ENCODE data around the gene NRG2.

Gene NRG2

DNA sequence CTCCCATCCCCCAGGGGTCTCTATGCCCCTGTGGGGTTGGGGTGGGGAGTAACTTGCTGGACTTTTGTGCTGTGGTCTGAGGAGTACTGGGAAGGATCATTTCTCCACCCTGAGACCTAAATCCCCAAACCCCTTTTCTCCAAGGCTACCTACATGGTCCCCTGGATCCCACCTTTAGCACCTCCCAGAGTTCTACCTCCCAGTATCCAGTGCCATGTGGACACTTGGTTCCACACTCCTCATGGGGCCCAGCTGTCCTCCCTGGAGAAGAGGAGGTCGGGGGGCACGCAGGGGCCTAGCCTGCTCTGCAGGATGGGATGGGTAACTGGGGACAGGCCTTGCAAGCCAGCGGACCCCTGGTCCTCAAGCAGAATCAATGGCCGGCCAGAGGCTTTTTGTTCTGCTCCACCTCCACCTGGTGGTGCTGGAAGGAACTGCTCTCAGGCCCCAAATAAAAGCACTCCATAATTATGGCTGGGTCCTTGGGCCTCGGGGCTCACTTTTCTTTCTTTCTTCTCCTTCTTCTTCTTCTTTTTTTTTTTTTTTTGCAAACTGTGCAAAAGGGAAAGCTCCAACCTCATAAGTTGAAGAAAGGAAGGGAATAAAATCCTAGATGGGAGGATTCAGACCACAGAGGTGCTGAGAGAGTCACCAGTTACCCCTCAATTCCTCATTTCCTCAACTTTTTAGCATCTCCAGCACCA, 179.1 kb downstream of the NRG2 start:
- Histone ChIP-seq H3K4me2 (no peak overlapping the region), H3K27me3 (no peaks in the 10 kb centered on the region), H3K9me3 (replicated peaks in 1 of 11) (no peaks in the 10 kb centered on the region), H3K27ac (no peak overlapping the region), H4K20me1 (no peaks in the 10 kb centered on the region; a peak in 2 of 22 replicates), H3K4me1 (peaks cover 0 to 30% (median 5%) of the 10 kb centered on the region in 10 experiments; a peak in 18 of 20 replicates), H3K4me3 (no peak overlapping the region), H3K36me3 (no peaks in the 10 kb centered on the region), H3K9ac (no peak overlapping the region)
- TF ChIP-seq Cebpa-rat (IDR thresholded peaks at IDR 0.05), result no peak

DNA sequence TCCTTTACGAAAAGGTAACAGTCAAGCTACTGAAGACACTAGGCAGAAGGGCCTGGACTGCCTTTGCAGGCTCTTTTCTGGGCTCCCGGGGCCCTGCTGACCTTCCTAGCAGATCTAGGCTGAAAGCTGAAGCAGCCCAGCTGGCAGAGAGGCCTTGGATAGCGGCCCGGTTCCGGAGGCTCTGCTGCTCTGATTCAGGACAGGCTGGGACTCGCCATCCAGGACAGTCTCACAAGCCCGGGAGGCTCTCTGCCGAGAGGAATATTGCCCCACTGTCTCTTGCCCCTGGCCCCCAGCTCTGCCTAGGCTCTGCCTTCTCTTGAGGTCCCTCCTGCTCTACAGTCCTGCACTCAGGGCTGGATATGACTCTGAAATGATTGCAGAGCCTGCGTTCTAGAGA, 179.7 kb downstream of the NRG2 start:
- TF ChIP-seq Cebpa-rat (IDR thresholded peaks at IDR 0.05), result no peak
- H3K27me3 ChIP-seq, result no peaks in the 10 kb centered on the region
- no peak overlapping the region for H3K4me3 ChIP-seq
- no peaks in the 10 kb centered on the region; a peak in 2 of 22 replicates for H4K20me1 ChIP-seq
- no peak overlapping the region for H3K9ac ChIP-seq
- H3K4me2 ChIP-seq, result peak overlapping the region in 1 of 11 experiments; percentile 42; a peak in 1 of 22 replicates
- H3K36me3 ChIP-seq, result no peaks in the 10 kb centered on the region
- H3K27ac ChIP-seq, result no peak overlapping the region
- H3K9me3 ChIP-seq (replicated peaks in 1 of 11), result no peaks in the 10 kb centered on the region
- H3K4me1 ChIP-seq, result peaks cover 0 to 26% (median under 1%) of the 10 kb centered on the region in 10 experiments; a peak in 7 of 20 replicates

- Histone ChIP-seq H3K27me3 (no peaks in the 10 kb centered on the region), H3K9me3 (replicated peaks in 1 of 11) (no peaks in the 10 kb centered on the region), H3K4me1 (peaks cover 0 to 26% (median 0%) of the 10 kb centered on the region in 10 experiments; a peak in 6 of 20 replicates), H3K4me3 (no peak overlapping the region), H3K27ac (no peak overlapping the region), H3K4me2 (peak overlapping the region in 3 of 11 experiments; percentile 4 to 54 (median 42); a peak in 5 of 22 replicates), H3K36me3 (no peaks in the 10 kb centered on the region), H3K9ac (no peak overlapping the region), H4K20me1 (no peaks in the 10 kb centered on the region; a peak in 2 of 22 replicates)
- TF ChIP-seq Cebpa-rat (IDR thresholded peaks at IDR 0.05), result no peak
Measured at GRCh38 chr5:139862803-139863202, 180.3 kb downstream of the NRG2 start.

- H3K4me2 ChIP-seq, result peak overlapping the region in 4 of 11 experiments; percentile 4 to 54 (median 29); a peak in 5 of 22 replicates
- H4K20me1 ChIP-seq, result no peaks in the 10 kb centered on the region; a peak in 2 of 22 replicates
- H3K4me1 ChIP-seq, result peaks cover 0 to 26% (median 0%) of the 10 kb centered on the region in 10 experiments; a peak in 6 of 20 replicates
- H3K27me3 ChIP-seq, result no peaks in the 10 kb centered on the region
- no peak overlapping the region for H3K9ac ChIP-seq
- peak overlapping the region in 1 of 11 experiments; percentile 44; a peak in 1 of 22 replicates for H3K27ac ChIP-seq
- TF ChIP-seq Cebpa-rat (IDR thresholded peaks at IDR 0.05), result no peak
- H3K36me3 ChIP-seq, result no peaks in the 10 kb centered on the region
- no peaks in the 10 kb centered on the region for H3K9me3 ChIP-seq (replicated peaks in 1 of 11)
- H3K4me3 ChIP-seq, result no peak overlapping the region
Measured at GRCh38 chr5:139862313-139862712, 180.8 kb downstream of the NRG2 start.

- H3K4me1 ChIP-seq, result peaks cover 0 to 26% (median 1%) of the 10 kb centered on the region in 10 experiments; a peak in 7 of 20 replicates
- H3K27me3 ChIP-seq, result no peaks in the 10 kb centered on the region
Measured at GRCh38 chr5:139861889-139862207, 181.3 kb downstream of the NRG2 start.

DNA sequence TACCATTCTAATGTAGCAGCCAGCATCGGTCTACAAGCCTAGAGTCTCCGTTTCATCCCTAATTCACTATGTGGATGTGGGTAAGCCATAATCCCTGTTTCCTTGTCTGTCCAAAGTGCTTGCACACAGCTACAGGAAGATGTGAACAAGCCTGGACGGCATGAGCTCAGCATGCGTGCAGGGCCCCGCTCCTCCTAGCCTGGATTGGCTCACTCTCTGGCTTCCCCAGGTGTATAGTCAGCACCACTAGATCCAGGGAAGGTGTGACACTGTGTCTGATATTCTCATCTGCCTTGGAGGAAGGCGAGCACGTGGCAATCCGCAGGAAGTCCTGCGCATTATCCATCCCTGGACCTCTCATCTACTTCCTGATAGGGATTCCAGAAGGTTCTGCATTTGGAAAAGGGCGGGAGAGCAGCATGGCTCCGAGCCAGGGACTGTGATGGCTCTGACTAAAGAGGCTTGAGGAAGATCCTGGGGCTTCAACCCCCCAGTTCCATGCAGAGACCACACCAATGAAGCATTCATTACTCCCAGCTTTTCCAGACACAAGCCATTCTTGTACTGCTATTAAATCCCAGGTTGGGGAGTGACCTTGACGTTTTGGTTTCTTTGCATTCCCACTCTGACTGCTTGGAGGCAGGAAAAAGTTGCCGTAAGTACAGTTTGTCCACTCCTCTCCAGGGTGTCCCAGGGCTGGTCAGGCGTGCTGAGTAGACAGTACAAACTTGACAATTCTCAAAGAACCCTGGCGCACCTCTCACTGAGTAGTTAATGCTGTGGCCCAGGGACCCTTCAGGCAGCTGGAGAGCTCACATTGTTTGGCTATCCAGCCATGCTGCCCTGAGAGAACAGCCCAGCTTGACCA, 181.8 kb downstream of the NRG2 start:
- Histone ChIP-seq H3K27me3 (no peaks in the 10 kb centered on the region), H4K20me1 (no peaks in the 10 kb centered on the region; a peak in 2 of 22 replicates), H3K4me1 (peaks cover 0 to 26% (median 2%) of the 10 kb centered on the region in 10 experiments; a peak in 7 of 20 replicates), H3K4me2 (peak overlapping the region in 3 of 11 experiments; percentile 4 to 54 (median 42); a peak in 3 of 22 replicates), H3K27ac (peak overlapping the region in 1 of 11 experiments; percentile 44; a peak in 1 of 22 replicates), H3K9ac (no peak overlapping the region), H3K9me3 (replicated peaks in 1 of 11) (no peaks in the 10 kb centered on the region), H3K4me3 (no peak overlapping the region), H3K36me3 (no peaks in the 10 kb centered on the region)
- TF ChIP-seq Cebpa-rat (IDR thresholded peaks at IDR 0.05), result no peak

More at GRCh38 chr5:139861889-139862207, 181.3 kb downstream of the NRG2 start:
- no peak for TF ChIP-seq Cebpa-rat (IDR thresholded peaks at IDR 0.05)
- peak overlapping the region in 1 of 11 experiments; percentile 44; a peak in 1 of 22 replicates for H3K27ac ChIP-seq
- peak overlapping the region in 4 of 11 experiments; percentile 4 to 54 (median 29); a peak in 4 of 22 replicates for H3K4me2 ChIP-seq
- H3K9me3 ChIP-seq (replicated peaks in 1 of 11), result no peaks in the 10 kb centered on the region
- no peaks in the 10 kb centered on the region for H3K36me3 ChIP-seq
- H3K9ac ChIP-seq, result no peak overlapping the region
- no peak overlapping the region for H3K4me3 ChIP-seq
- no peaks in the 10 kb centered on the region; a peak in 2 of 22 replicates for H4K20me1 ChIP-seq

GRCh38 chr5:139859013-139859412, 184.1 kb downstream of the NRG2 start:
- Histone ChIP-seq H3K27ac (no peak overlapping the region), H3K27me3 (no peaks in the 10 kb centered on the region), H4K20me1 (no peaks in the 10 kb centered on the region; a peak in 1 of 22 replicates), H3K4me2 (no peak overlapping the region), H3K4me3 (no peak overlapping the region), H3K4me1 (peaks cover 0 to 26% (median 2%) of the 10 kb centered on the region in 10 experiments; a peak in 7 of 20 replicates), H3K9me3 (replicated peaks in 1 of 11) (no peaks in the 10 kb centered on the region), H3K36me3 (no peaks in the 10 kb centered on the region), H3K9ac (no peak overlapping the region)
- TF ChIP-seq Cebpa-rat (IDR thresholded peaks at IDR 0.05), result no peak

DNA sequence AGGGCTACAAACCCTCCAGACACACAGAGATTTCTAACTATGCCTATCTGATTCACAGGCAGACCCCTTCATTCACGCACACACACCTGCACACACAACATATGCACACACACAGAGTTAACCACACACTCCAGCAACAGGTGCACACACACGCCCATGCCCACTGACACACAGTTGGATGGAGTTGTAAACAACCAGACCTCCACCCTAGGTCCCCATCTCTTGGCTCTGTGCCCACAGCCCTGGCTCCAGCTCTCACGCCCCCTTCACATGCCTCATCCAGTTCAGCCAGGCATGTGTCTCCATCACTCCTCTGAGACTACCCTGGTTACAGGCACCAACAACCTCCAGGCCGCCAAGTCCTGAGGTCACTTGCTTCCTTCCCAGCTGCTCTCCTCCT, 186.4 kb downstream of the NRG2 start:
- TF ChIP-seq Cebpa-rat (IDR thresholded peaks at IDR 0.05), result no peak

More for the DNA sequence above, 186.4 kb downstream of the NRG2 start:
- no peaks in the 10 kb centered on the region for H3K9me3 ChIP-seq (replicated peaks in 1 of 11)
- H4K20me1 ChIP-seq, result no peaks in the 10 kb centered on the region; a peak in 1 of 22 replicates
- H3K36me3 ChIP-seq, result no peaks in the 10 kb centered on the region
- no peak overlapping the region for H3K4me3 ChIP-seq
- H3K27ac ChIP-seq, result no peak overlapping the region
- no peaks in the 10 kb centered on the region for H3K27me3 ChIP-seq
- no peak overlapping the region for H3K9ac ChIP-seq
- peaks cover 0 to 6% (median 0%) of the 10 kb centered on the region in 10 experiments; a peak in 4 of 20 replicates for H3K4me1 ChIP-seq
- 0 out of 22 replicates have a peak overlapping the region, but pooled peaks of 1 of the 11 experiments have one; percentile 7 for H3K4me2 ChIP-seq
